Ureter (tissue), 1 donor: Measurements from ENCODE around the gene SLFN5. TPM values are rescaled to one million over a fixed set of nuclear protein-coding genes. Genes with fewer than 3 reads are reported as not detected.
"Not testable (repeated sequence)": the region's sequence is repeated elsewhere in the genome, so short reads cannot be mapped to it uniquely, and the experiment has no call there.

Experiments
- DNase-seq: peaks from one replicate; pipeline ENCODE4 v3.0.0-alpha.2; 2020; ENCODE audit warnings: low spot score
- total RNA-seq: library from RNA; stranded (reverse); gene quantifications from one replicate; pipeline ENCODE4 v1.2.4, GENCODE V29; 2023
- donor health status: DM: yes; HTN: yes; CAD: no.

Gene SLFN5
- total RNA-seq = 69.9 TPM

- peak; percentile 98 for DNase-seq
Measured at GRCh38 chr17:35242805-35243560, at the start of gene SLFN5. Gene SLFN5, plus strand, starts transcription at chr17:35243072. Its CDS starts 15,619 bp downstream, at chr17:35258691.

GRCh38 chr17:35194001-35194400 lies 48.9 kb upstream of the SLFN5 start, which contains the start of gene SLC35G3:
Gene SLC35G3, minus strand, starts transcription at chr17:35194393. Its CDS starts 86 bp downstream, at chr17:35194307.
- DNase-seq = not testable (repeated sequence)

GRCh38 chr17:35195062-35195461 lies 47.8 kb upstream of the SLFN5 start:
- not testable (repeated sequence) for DNase-seq

GRCh38 chr17:35202582-35202981 lies 40.3 kb upstream of the SLFN5 start:
- not testable (repeated sequence) for DNase-seq

- no peak for DNase-seq
Measured at GRCh38 chr17:35210741-35211140, 32.1 kb upstream of the SLFN5 start.

GRCh38 chr17:35212668-35213067 lies 30.2 kb upstream of the SLFN5 start:
- no peak for DNase-seq

GRCh38 chr17:35213412-35213940 lies 29.4 kb upstream of the SLFN5 start:
- no peak for DNase-seq

GRCh38 chr17:35214192-35214591 lies 28.7 kb upstream of the SLFN5 start:
- DNase-seq = no peak

GRCh38 chr17:35214631-35215273 lies 28.1 kb upstream of the SLFN5 start:
- DNase-seq = no peak

GRCh38 chr17:35217107-35217506 lies 25.8 kb upstream of the SLFN5 start:
- no peak for DNase-seq

GRCh38 chr17:35218915-35219314 lies 24.0 kb upstream of the SLFN5 start:
- DNase-seq = no peak

GRCh38 chr17:35222452-35222851 lies 20.4 kb upstream of the SLFN5 start:
- DNase-seq = no peak

- DNase-seq = no peak
Measured at GRCh38 chr17:35224436-35224835, 18.4 kb upstream of the SLFN5 start.

- no peak for DNase-seq
Measured at GRCh38 chr17:35227546-35227945, 15.3 kb upstream of the SLFN5 start.

GRCh38 chr17:35229638-35230037 lies 13.2 kb upstream of the SLFN5 start:
- DNase-seq = no peak

GRCh38 chr17:35234315-35234714 lies 8.6 kb upstream of the SLFN5 start:
- DNase-seq = not testable (repeated sequence)

GRCh38 chr17:35235289-35235688 lies 7.6 kb upstream of the SLFN5 start:
- DNase-seq = no peak

- no peak for DNase-seq
Measured at GRCh38 chr17:35235917-35236316, 7.0 kb upstream of the SLFN5 start.

GRCh38 chr17:35236821-35237220 lies 6.1 kb upstream of the SLFN5 start:
- no peak for DNase-seq

- no peak for DNase-seq
Measured at GRCh38 chr17:35238821-35239220, 4.1 kb upstream of the SLFN5 start.

GRCh38 chr17:35239823-35240222 lies 3.0 kb upstream of the SLFN5 start:
- no peak for DNase-seq

GRCh38 chr17:35240861-35241260 lies 2.0 kb upstream of the SLFN5 start:
- no peak for DNase-seq

GRCh38 chr17:35241520-35241919 lies 1.4 kb upstream of the SLFN5 start:
- no peak for DNase-seq
